Immature natural killer cell (primary cell): ENCODE data around the gene MUCL3. TPM values are rescaled to one million over a fixed set of nuclear protein-coding genes. Genes with fewer than 3 reads are reported as not detected.
"Not testable (repeated sequence)": the region's sequence is repeated elsewhere in the genome, so short reads cannot be mapped to it uniquely, and the experiment has no call there.

Source experiments
- DNase-seq, 3 donors: peaks; one replicate each; pipeline ENCODE4 v3.0.0; 2022; ENCODE audit warnings: mixed read lengths in 1 of 3
- H3K27ac Mint-ChIP-seq, 6 donors: one replicate each; pipeline ENCODE4 v1.8.0; 2020; ENCODE audit warnings: mixed read lengths in 6 of 6, mild to moderate bottlenecking in 5 of 6, inconsistent platforms in 4 of 6, moderate library complexity in 3 of 6
- H3K27me3 Mint-ChIP-seq, 3 donors: one replicate each; pipeline ENCODE4 v1.8.0; 2020 to 2021; ENCODE audit warnings: low read depth in 3 of 3, mild to moderate bottlenecking in 3 of 3, mixed read lengths in 3 of 3, moderate library complexity in 3 of 3, inconsistent platforms in 1 of 3
- H3K36me3 Mint-ChIP-seq, 3 donors: one replicate each; pipeline ENCODE4 v1.8.0; 2020; ENCODE audit warnings: mixed read lengths in 3 of 3, inconsistent platforms in 2 of 3, mild to moderate bottlenecking in 2 of 3
- H3K4me1 Mint-ChIP-seq, 2 donors: one replicate each; pipeline ENCODE4 v1.8.0; 2020; ENCODE audit warnings: inconsistent platforms in 2 of 2, mild to moderate bottlenecking in 2 of 2, mixed read lengths in 2 of 2, moderate library complexity in 1 of 2
- H3K4me3 Mint-ChIP-seq, 5 donors: one replicate each; pipeline ENCODE4 v1.8.0; 2020; ENCODE audit warnings: mild to moderate bottlenecking in 5 of 5, mixed read lengths in 5 of 5, inconsistent platforms in 3 of 5, moderate library complexity in 3 of 5
- H3K9me3 Mint-ChIP-seq, 6 donors: one replicate each; pipeline ENCODE4 v1.8.0; 2020; ENCODE audit warnings: mild to moderate bottlenecking in 6 of 6, mixed read lengths in 6 of 6, inconsistent platforms in 4 of 6, moderate library complexity in 3 of 6
- polyA plus RNA-seq, 3 donors: library from polyadenylated mRNA; unstranded; fragments of 300-500 nt; fragmentation: Illumina TruSeq; gene quantifications; one replicate each; pipeline ENCODE4 v1.2.3, GENCODE V29; 2021

MUCL3 gene
- polyA plus RNA-seq, 3 donors from 2014 or later = not detected

DNA sequence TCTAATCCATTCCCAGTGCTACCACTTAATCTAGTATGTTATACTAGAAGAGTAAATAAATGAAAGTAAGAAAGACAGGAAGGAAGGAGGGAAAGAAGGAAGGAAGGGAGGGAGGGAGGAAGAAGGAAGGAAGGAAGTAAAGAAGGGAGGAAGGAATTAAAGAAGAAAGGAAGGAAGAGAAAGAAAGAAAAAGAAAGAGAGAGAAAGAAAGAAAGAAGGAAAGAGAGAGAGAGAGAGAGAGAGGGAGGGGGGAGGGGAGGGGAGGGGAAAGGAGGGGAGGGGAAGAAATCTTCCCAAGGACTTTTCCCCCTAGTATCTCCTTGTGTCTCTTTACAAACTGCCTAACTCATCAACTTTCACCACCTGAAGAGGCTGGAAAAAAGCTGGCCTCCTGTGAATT is 21.9 kb downstream of the MUCL3 start:
- Mint-ChIP-seq H3K4me1 (peaks cover 29 to 37% of the 10 kb centered on the region in 2 donors), H3K4me3 (peak overlapping the region in 1 of 5 donors; percentile 17), H3K9me3 (peaks cover 0 to 7% (median 0%) of the 10 kb centered on the region in 6 donors), H3K27ac (no peak overlapping the region), H3K36me3 (no peaks in the 10 kb centered on the region), H3K27me3 (peaks cover 15 to 32% (median 25%) of the 10 kb centered on the region in 3 donors)
- DNase-seq = no peak

DNA sequence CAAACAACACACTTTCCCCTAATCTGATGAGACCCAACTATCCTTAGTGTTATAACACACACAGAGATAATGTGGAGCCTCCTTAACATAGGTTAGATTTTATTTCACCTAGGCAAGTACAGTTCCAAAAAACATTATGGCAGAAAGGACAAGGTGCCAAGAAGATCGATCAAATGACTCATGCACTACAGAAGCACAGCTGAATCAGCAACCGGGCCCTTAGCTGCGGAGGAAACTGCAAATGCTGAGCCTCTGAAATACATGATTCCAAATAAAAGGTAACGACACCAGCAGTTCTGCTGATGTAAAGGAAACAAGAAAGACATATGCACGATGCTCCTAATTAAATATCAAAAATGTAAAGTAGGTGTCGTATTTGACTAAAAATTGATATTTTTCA is 22.9 kb downstream of the MUCL3 start:
- Mint-ChIP-seq H3K27me3 (peaks cover 15 to 34% (median 23%) of the 10 kb centered on the region in 3 donors), H3K4me1 (peaks cover 29 to 37% of the 10 kb centered on the region in 2 donors), H3K9me3 (peaks cover 0 to 5% (median 0%) of the 10 kb centered on the region in 6 donors), H3K36me3 (no peaks in the 10 kb centered on the region), H3K27ac (peak overlapping the region in 1 of 6 donors; percentile 59), H3K4me3 (peak overlapping the region in 3 of 5 donors; percentile 13 to 70 (median 33))
- DNase-seq = no peak

DNA sequence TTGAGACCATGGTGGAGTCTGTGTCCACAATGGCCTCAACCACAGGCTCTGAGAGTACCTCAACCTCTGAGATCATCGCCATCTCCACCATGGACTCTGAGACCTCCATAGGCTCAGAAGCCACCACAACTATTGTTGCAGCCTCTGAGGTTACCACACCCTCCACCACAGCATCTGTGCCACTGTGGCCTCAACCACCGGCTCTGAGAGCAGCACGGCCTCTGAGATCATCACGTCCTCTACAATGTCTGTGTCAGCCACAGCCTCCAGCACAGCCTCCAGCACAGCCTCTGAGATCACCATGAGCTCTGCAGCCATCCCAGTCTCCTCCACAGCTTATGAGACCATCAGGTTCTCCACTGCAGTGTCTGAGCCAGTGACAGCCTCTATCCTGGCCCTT is 23.3 kb downstream of the MUCL3 start:
- peaks cover 15 to 34% (median 21%) of the 10 kb centered on the region in 3 donors for H3K27me3 Mint-ChIP-seq
- H3K4me1 Mint-ChIP-seq = peaks cover 29 to 37% of the 10 kb centered on the region in 2 donors
- H3K27ac Mint-ChIP-seq = peak overlapping the region in 5 of 6 donors; percentile 22 to 81 (median 59)
- H3K9me3 Mint-ChIP-seq = peaks cover 0 to 5% (median 0%) of the 10 kb centered on the region in 6 donors
- H3K4me3 Mint-ChIP-seq = peak overlapping the region; percentile 4 to 70 (median 60)
- H3K36me3 Mint-ChIP-seq = no peaks in the 10 kb centered on the region
- peak; percentile 61 to 76 (median 69) for DNase-seq

DNA sequence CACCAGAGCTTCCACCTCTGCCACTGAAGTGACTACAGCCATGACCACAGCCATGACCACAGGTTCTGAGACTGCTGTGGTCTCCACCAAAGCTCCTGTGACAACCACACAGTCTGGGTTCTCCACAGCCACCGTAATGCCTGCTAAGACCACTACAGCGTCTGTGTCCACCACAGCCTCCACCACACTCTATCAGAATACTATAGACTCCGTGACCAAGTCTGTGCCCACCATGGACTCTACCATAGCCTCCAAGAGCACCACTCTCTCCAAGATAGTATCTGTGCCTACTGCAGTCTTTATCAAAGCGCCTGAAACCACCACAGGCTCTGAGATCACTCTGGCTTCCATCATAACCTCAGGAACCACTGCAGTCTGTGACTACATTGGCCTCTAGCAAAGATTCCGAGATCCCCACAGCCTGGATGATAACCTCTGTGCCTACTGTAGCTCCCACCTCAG is 24.4 kb downstream of the MUCL3 start:
- H3K4me3 Mint-ChIP-seq = peak overlapping the region in 4 of 5 donors; percentile 4 to 70 (median 64)
- DNase-seq = peak; percentile 43 to 46 (median 46)
- peak overlapping the region; percentile 7 to 81 (median 61) for H3K27ac Mint-ChIP-seq
- H3K27me3 Mint-ChIP-seq = peaks cover 15 to 34% (median 22%) of the 10 kb centered on the region in 3 donors
- H3K36me3 Mint-ChIP-seq = no peaks in the 10 kb centered on the region
- H3K4me1 Mint-ChIP-seq = peaks cover 29 to 37% of the 10 kb centered on the region in 2 donors
- peaks cover 0 to 4% (median 0%) of the 10 kb centered on the region in 6 donors for H3K9me3 Mint-ChIP-seq

DNA sequence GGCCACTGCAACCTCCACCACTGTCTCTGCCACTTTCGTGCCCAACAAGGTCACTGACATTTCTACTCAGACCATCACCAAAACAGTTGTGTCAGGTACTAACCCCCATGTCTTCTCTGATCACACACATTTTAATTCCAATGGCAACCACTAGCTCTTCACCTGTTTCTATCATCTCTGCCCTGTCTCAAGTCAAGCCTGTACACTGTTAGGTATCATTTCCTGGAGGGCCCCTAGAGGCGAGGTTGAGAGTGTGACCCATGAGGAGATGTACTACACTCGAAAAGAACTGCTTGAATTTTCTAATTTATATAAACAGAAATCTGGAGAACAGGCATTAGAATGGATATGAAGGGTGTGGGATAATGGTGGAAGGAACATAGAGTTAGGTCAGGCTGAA is 25.4 kb downstream of the MUCL3 start:
- Mint-ChIP-seq H3K9me3 (peaks cover 0 to 4% (median 0%) of the 10 kb centered on the region in 6 donors), H3K27ac (no peak overlapping the region), H3K27me3 (peaks cover 15 to 32% (median 20%) of the 10 kb centered on the region in 3 donors), H3K4me3 (no peak overlapping the region), H3K36me3 (no peaks in the 10 kb centered on the region), H3K4me1 (peaks cover 29 to 37% of the 10 kb centered on the region in 2 donors)
- no peak for DNase-seq

DNA sequence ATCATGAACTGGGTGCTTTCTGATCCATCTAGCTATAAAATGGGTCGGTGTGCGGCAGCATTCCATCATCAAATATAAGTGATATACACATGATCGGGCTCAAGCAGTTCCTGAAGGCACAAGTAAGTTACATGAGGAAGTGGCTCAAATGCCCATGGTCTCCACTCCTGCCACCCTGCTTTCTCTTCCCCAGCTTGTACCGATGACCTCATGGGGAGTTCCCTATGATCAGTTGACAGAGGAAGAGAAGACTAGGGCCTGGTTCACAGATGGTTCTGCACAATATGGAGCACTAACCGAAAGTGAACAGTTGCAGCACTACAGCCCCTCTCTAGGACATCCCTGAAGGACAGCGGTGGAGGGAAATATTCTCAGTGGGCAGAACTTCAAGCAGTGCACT is 28.4 kb downstream of the MUCL3 start:
- H3K27ac Mint-ChIP-seq, H3K4me3 Mint-ChIP-seq, H3K36me3 Mint-ChIP-seq, DNase-seq, H3K9me3 Mint-ChIP-seq: not testable (repeated sequence)
- peaks cover 17 to 29% (median 28%) of the 10 kb centered on the region in 3 donors for H3K27me3 Mint-ChIP-seq
- peaks cover 21 to 23% of the 10 kb centered on the region in 2 donors for H3K4me1 Mint-ChIP-seq

DNA sequence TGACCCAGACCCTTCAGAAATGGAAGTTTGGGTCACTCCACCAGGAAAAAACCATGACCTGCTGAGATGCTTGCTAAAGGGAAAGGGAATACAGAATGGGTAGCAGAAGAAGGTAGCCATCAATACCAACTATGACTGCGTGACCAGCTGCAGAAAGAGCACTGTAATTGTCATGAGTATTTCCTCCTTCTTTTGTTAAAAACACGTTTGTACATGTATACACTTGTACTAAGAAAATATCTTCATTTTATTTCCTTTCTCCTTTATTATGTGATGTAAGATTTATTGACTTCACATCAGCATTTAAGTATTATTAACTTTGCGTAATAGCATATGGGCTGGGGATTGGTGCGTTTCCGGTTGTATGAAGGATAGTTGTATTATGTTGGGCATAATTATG is 30.2 kb downstream of the MUCL3 start:
- Mint-ChIP-seq H3K27ac (no peak overlapping the region), H3K4me3 (no peak overlapping the region), H3K4me1 (peaks cover 3 to 5% of the 10 kb centered on the region in 2 donors), H3K27me3 (peaks cover 7 to 22% (median 13%) of the 10 kb centered on the region in 3 donors), H3K36me3 (no peaks in the 10 kb centered on the region), H3K9me3 (no peaks in the 10 kb centered on the region)
- DNase-seq = no peak

DNA sequence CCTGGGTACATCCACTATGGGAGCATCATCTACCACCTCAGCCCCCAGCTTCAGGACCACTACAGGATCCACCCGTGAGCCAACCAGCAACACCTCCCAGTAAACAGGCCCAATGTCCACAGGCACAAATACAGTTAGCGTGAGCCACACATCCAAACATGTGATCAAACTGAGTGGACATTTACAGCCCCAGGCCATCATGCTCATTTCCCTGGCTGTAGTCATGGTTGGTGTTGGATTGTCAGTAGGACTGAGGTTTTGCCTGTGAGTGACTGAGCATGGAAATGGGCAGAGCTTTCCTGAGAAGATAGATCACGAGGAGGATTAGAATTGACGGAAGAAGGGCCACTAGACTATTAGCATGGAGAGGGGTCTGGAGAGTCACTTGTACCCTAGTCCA is 32.0 kb downstream of the MUCL3 start:
- Mint-ChIP-seq H3K27ac (no peak overlapping the region), H3K4me1 (no peaks in the 10 kb centered on the region), H3K4me3 (no peak overlapping the region), H3K36me3 (no peaks in the 10 kb centered on the region), H3K9me3 (no peaks in the 10 kb centered on the region), H3K27me3 (peaks cover 5 to 27% (median 11%) of the 10 kb centered on the region in 3 donors)
- no peak for DNase-seq

DNA sequence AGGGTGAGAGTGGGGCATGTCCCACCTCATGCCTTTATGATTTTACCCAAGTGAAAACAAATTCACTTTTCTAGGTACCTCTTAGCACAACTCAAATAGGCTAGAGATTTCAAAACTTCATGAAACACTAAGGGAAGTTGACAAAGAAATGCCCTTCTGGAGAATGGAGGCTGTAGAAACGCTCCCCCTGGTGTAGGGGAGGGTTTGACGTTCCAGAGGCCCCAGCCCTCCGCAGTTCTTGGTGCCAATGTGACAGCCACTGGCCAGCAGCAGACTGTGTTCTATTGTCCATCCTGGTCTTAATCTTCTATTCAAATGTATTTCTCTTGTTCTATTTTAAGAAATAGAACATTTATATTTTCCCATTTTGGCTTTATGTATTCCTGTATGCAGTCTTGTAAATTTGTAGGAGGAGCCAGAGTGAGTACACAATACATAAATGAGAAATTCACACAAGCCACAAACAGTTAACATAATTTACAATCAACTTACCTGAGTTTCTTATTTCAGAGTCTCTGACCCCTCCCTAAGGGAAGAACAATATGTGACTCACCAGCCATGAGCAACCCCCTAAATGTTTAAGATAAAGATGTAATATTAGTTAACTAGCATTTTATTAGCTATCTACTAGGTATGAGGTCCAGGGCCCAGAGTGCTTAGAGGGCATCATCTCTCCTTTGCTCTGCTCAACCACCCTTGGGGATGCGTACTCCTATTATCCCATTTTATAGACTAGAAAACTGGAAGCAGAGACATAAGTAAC is 33.9 kb downstream of the MUCL3 start:
- Mint-ChIP-seq H3K9me3 (no peaks in the 10 kb centered on the region), H3K27ac (no peak overlapping the region), H3K4me1 (no peaks in the 10 kb centered on the region), H3K4me3 (no peak overlapping the region), H3K27me3 (peaks cover 5 to 22% (median 8%) of the 10 kb centered on the region in 3 donors), H3K36me3 (no peaks in the 10 kb centered on the region)
- DNase-seq = no peak

DNA sequence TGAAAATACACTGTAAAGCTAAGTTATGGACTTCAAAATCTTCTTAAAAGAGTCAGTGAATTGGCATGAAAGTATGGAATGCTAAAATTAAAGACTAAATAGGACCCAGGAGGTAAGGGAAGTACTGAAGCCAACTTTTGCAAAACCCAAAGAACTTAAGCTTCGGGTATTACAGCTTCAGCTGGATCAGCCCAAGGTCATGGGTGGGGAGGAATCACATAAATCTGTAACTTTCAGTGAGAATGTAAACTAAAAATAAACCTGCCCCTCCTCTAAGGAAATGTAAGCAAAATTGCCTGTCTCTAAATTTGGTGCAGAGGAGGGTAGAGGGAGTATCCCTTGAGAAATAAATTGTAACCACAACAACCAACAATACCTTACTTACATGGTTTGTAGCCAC is 38.4 kb downstream of the MUCL3 start:
- Mint-ChIP-seq H3K36me3 (no peaks in the 10 kb centered on the region), H3K4me1 (no peaks in the 10 kb centered on the region), H3K9me3 (no peaks in the 10 kb centered on the region), H3K27ac (no peak overlapping the region), H3K27me3 (peaks cover 8 to 20% (median 16%) of the 10 kb centered on the region in 3 donors), H3K4me3 (no peak overlapping the region)
- no peak for DNase-seq

DNA sequence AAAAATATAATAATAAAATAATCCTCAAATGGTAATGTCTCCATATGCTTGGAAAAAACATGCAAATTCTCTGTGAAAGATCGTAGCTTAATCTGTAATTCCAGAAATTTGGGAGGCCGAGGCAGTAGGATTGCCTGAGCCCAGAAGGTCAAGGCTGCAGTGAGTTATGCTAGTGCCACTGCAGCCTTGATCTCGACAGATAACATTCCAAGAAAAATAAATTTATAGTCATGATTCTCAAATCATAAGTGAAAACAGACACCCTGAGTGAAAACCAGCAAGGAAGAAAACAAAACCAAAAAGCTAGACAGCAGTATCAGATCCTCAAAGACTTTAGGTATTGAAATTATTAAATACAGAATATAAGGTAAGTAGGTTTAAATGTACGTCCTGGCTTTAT is 38.9 kb downstream of the MUCL3 start:
- DNase-seq = no peak
- Mint-ChIP-seq H3K27ac (no peak overlapping the region), H3K27me3 (peaks cover 9 to 20% (median 16%) of the 10 kb centered on the region in 3 donors), H3K4me1 (no peaks in the 10 kb centered on the region), H3K4me3 (no peak overlapping the region), H3K9me3 (no peaks in the 10 kb centered on the region), H3K36me3 (no peaks in the 10 kb centered on the region)

DNA sequence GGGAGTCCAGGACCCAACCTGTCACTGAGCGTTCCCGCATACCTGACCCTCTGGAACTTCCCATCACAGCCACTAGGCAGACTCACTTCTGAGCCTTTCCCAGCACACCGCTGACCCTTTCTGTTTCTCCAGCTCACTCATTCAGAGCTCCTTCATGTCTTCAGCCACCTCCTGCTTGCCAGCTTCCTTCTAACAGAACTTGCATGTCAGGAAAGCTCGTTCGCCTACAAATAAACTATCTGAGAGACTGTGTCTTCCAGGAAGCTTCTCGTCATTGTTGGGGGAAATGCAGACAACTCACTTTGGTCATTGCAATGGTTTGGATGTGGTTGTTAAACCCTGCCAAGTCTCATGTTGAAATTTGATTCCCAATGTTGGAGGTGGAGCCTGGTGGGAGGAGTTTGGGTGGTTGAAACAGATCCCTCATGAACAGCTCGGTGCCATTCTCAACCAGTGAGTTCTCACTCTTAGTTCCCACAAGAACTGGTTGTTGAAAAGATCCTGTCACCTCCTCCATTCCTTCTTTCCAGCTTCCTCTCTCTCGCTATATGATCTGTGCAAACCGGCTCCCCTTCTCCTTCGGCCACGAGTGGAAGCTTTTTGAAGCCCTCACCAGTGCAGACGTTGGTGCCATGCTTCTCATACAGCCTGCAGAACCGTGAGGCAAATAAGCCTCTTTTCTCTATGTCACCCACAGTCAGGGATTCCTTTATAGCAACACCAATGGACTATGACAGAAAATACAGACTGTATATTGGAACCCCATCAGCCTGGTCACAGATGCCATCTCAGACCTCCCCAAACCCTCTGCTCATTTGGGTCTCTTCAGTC is 41.4 kb downstream of the MUCL3 start:
- Mint-ChIP-seq H3K4me1 (no peaks in the 10 kb centered on the region), H3K27ac (no peak overlapping the region), H3K4me3 (peak overlapping the region in 1 of 5 donors; percentile 12), H3K27me3 (peaks cover 7 to 19% (median 13%) of the 10 kb centered on the region in 3 donors), H3K36me3 (no peaks in the 10 kb centered on the region), H3K9me3 (no peaks in the 10 kb centered on the region)
- DNase-seq = no peak

DNA sequence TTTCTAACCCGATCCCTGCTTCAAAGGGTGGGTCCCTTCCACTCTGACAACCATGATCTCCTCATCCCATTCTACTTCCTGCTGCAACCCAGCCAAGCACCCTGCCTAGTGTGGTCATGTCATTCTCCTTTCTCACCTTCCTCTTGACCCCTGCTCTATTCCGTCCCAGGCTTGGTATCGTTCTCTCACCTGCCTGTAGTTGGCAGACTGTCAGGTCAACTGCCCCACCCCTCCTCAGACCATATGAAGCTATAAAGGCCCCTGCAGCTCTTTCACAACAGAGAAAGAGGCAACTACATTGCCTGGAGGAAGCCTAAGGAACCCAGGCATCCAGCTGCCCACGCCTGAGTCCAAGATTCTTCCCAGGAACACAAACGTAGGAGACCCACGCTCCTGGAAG is 42.7 kb downstream of the MUCL3 start, which contains the start of gene MUC21:
TSS of gene MUC21 (plus strand) at position 280 of the 400 bp plus-strand sequence. CDS start 241 bp downstream, outside the sequence.
- DNase-seq = no peak
- Mint-ChIP-seq H3K36me3 (no peaks in the 10 kb centered on the region), H3K9me3 (no peaks in the 10 kb centered on the region), H3K4me1 (no peaks in the 10 kb centered on the region), H3K4me3 (no peak within 1 kb of the TSS), H3K27me3 (peaks cover 7 to 18% (median 15%) of the 10 kb centered on the region in 3 donors), H3K27ac (no peak within 1 kb of the TSS)

DNA sequence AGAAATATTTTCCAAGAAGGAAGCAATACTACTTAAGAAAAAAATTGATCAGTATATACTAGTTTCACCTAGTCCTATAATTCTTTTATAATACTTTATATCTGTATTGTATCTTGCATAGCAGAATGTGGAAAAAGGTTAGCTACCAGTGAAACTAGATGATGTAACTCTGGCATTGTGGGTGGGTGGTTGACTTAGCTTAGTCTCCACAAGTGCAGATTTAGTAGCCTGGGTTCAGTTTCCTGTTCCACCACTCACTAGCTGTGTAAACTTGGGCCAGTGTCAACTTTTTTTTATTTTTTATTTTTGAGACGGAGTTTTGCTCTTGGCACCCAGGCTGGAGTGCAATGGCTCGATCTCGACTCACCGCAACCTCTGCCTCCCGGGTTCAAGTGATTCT is 44.7 kb downstream of the MUCL3 start:
- no peak for DNase-seq
- H3K4me3 Mint-ChIP-seq = no peak overlapping the region
- peaks cover 3 to 5% of the 10 kb centered on the region in 2 donors for H3K4me1 Mint-ChIP-seq
- peaks cover 6 to 18% (median 13%) of the 10 kb centered on the region in 3 donors for H3K27me3 Mint-ChIP-seq
- no peaks in the 10 kb centered on the region for H3K9me3 Mint-ChIP-seq
- H3K36me3 Mint-ChIP-seq = no peaks in the 10 kb centered on the region
- H3K27ac Mint-ChIP-seq = no peak overlapping the region
